Measurements from ENCODE around the gene STX4.

The STX4 gene

DNA sequence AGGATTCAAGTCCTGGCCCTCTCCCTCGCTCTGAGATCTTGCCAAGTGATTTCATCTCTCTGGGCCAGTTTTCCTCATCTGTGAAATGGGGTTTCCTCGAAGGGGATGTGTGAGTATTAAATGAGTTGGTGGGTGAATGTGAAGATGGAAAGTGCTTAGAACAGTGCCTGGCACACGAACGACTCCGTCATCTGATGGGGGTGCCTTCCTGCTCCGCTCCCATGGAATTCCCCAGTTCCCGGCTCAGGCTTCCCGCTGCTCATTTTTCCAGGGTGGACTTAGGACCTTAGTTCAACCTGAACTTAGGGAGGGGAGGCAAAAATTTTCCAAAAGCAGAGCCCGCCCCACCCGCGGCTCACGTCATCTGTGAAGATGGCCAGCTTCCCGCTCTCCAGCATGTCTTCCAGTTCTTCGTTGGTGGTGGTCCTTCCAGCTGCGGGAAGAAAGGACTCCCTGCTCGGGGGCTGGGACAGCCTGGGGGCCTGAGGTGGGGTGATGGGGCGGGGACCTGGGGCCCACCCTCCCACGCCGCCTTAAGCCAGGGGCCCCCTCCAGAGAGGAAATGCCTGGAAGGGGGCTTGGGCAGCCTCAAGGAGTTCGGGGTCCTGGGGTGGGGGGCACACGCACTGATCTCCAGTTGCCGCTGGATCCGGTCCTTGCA lies 36.9 kb upstream of the STX4 start:
- no peaks in the 10 kb centered on the region for H3K79me2 ChIP-seq (ENCODE audit: insufficient read depth, low read length)
- peak overlapping the region; percentile 42 for H3K4me2 ChIP-seq (ENCODE audit: low read depth, low read length, poor library complexity, severe bottlenecking)
- H3K27me3 ChIP-seq (ENCODE audit: low read length) = no peaks in the 10 kb centered on the region
- H3K9me3 ChIP-seq (ENCODE audit: insufficient read depth, low read length) = no peaks in the 10 kb centered on the region
- TF ChIP-seq, protein P1, sequence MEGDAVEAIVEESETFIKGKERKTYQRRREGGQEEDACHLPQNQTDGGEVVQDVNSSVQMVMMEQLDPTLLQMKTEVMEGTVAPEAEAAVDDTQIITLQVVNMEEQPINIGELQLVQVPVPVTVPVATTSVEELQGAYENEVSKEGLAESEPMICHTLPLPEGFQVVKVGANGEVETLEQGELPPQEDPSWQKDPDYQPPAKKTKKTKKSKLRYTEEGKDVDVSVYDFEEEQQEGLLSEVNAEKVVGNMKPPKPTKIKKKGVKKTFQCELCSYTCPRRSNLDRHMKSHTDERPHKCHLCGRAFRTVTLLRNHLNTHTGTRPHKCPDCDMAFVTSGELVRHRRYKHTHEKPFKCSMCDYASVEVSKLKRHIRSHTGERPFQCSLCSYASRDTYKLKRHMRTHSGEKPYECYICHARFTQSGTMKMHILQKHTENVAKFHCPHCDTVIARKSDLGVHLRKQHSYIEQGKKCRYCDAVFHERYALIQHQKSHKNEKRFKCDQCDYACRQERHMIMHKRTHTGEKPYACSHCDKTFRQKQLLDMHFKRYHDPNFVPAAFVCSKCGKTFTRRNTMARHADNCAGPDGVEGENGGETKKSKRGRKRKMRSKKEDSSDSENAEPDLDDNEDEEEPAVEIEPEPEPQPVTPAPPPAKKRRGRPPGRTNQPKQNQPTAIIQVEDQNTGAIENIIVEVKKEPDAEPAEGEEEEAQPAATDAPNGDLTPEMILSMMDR (IDR thresholded peaks at IDR 0.05; ENCODE audit: insufficient read depth, low read length, poor library complexity, severe bottlenecking) = no peak
- no peak for TF ChIP-seq EZH2phosphoT487 (conservative IDR thresholded peaks at IDR 0.05; ENCODE audit: low read length)
- H2AFZ ChIP-seq (ENCODE audit: low read depth, low read length, severe bottlenecking) = no peak overlapping the region
- no peak overlapping the region for H3K9ac ChIP-seq (ENCODE audit: low read length)
- H3K27ac ChIP-seq (ENCODE audit: low read depth, low read length) = no peak overlapping the region
- H3K36me3 ChIP-seq (ENCODE audit: low read length) = no peaks in the 10 kb centered on the region
- H3F3A ChIP-seq (ENCODE audit: insufficient read depth) = no peaks in the 10 kb centered on the region
- H3K9me2 ChIP-seq (replicated peaks; ENCODE audit: insufficient read depth, low read length) = no peaks in the 10 kb centered on the region
- no peaks in the 10 kb centered on the region for H4K20me1 ChIP-seq (ENCODE audit: low read depth, low read length)
- H3K4me3 ChIP-seq (ENCODE audit: insufficient read depth, low read length, poor library complexity, severe bottlenecking) = no peak overlapping the region

DNA sequence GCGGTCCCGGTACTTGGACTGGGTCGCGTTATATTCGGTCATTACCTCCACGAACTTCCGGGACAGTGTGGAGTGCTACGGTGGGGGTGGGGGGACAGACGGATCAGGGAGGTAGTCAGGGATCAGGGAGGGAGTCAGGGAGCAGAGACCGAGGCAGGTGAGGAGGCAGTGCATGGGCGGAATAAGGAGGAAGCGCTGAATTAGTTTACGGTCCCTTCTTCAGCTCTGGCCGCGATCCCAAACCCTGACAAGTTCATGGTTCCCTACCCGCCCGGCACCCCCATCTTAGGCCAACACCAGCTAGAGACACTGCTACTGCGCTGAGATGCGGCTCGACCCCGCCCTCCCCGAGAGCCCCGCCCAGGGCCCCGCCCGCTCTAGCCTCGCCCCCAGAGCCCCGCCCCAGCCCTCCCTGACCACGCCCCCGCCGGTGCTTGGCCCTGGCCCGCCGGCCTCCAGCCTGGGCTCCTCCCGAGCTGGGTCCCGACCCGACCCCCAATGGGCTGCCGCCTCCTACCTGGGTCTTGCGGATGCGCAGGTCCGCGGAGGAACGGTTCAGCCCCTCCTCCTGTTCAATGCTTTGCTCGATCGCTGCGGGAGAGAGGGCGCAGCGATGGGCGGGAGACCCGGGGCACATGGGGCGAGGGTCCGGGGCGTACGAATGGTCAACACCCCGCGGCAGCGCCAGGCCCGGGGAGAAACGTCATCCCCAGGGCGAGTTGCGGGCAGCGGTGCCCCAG lies 36.2 kb upstream of the STX4 start:
- peak overlapping the region; percentile 42 for H3K4me2 ChIP-seq (ENCODE audit: low read depth, low read length, poor library complexity, severe bottlenecking)
- no peaks in the 10 kb centered on the region for H3K79me2 ChIP-seq (ENCODE audit: insufficient read depth, low read length)
- H3K9me2 ChIP-seq (replicated peaks; ENCODE audit: insufficient read depth, low read length) = no peaks in the 10 kb centered on the region
- no peaks in the 10 kb centered on the region for H3F3A ChIP-seq (ENCODE audit: insufficient read depth)
- no peaks in the 10 kb centered on the region for H3K36me3 ChIP-seq (ENCODE audit: low read length)
- H3K9me3 ChIP-seq (ENCODE audit: insufficient read depth, low read length) = no peaks in the 10 kb centered on the region
- H2AFZ ChIP-seq (ENCODE audit: low read depth, low read length, severe bottlenecking) = no peak overlapping the region
- TF ChIP-seq, protein P1 (IDR thresholded peaks at IDR 0.05; ENCODE audit: insufficient read depth, low read length, poor library complexity, severe bottlenecking) = no peak
- TF ChIP-seq EZH2phosphoT487 (conservative IDR thresholded peaks at IDR 0.05; ENCODE audit: low read length) = no peak
- no peaks in the 10 kb centered on the region for H4K20me1 ChIP-seq (ENCODE audit: low read depth, low read length)
- no peak overlapping the region for H3K9ac ChIP-seq (ENCODE audit: low read length)
- no peak overlapping the region for H3K27ac ChIP-seq (ENCODE audit: low read depth, low read length)
- H3K4me3 ChIP-seq (ENCODE audit: insufficient read depth, low read length, poor library complexity, severe bottlenecking) = no peak overlapping the region
- H3K27me3 ChIP-seq (ENCODE audit: low read length) = no peaks in the 10 kb centered on the region

DNA sequence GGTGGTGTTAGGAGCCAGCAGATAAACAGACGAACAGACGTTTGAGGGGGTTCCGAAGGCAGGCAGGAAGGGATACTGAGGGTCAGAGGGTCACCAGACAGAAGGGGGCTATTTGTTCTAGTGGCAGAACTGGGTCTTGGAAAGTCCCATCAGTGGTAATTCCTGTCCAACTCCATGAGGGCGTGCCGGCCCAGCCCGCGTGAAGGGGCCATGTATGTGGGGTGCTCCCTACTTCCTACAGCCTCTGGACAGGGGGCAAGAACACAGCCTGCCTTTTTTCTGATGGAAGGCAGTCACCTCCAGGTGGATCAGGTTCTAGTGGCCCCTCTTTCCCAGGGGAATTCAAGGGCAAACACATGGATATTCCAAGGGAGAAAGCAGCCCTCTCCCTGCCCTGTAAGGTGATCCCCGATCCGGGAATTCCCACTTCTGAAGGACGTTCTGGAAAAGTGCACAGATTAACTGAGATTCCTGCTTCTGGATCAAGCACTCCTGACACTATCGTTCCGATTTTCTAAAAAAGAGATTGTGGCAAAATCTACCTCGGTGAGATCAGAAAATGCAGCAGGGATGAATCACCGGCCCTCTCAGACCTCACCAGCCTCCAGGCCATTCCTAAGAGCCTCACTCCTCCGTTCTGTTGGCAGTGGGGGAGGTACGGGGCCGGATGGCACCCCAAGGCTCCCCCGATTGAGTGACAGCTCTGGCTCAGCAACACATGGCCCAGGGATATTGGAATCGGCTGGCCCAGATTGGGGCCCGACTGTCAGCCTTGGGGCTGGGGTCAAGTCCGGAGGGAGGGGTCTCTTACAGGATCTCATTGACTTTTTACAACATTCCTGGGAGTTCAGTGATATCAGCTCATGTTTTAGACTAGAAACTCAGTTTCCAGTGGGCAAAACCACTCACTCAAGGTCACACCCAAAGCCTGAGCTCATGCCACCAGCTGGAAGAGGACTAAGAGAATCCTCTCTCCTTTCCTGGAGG lies 35.3 kb upstream of the STX4 start:
- H3K27me3 ChIP-seq (ENCODE audit: low read length) = no peaks in the 10 kb centered on the region
- H3K27ac ChIP-seq (ENCODE audit: low read depth, low read length) = no peak overlapping the region
- H3K36me3 ChIP-seq (ENCODE audit: low read length) = no peaks in the 10 kb centered on the region
- no peaks in the 10 kb centered on the region for H3F3A ChIP-seq (ENCODE audit: insufficient read depth)
- no peak for TF ChIP-seq EZH2phosphoT487 (conservative IDR thresholded peaks at IDR 0.05; ENCODE audit: low read length)
- TF ChIP-seq, protein P1 (IDR thresholded peaks at IDR 0.05; ENCODE audit: insufficient read depth, low read length, poor library complexity, severe bottlenecking) = no peak
- H3K79me2 ChIP-seq (ENCODE audit: insufficient read depth, low read length) = no peaks in the 10 kb centered on the region
- H3K4me3 ChIP-seq (ENCODE audit: insufficient read depth, low read length, poor library complexity, severe bottlenecking) = no peak overlapping the region
- no peak overlapping the region for H3K4me2 ChIP-seq (ENCODE audit: low read depth, low read length, poor library complexity, severe bottlenecking)
- H3K9ac ChIP-seq (ENCODE audit: low read length) = no peak overlapping the region
- H2AFZ ChIP-seq (ENCODE audit: low read depth, low read length, severe bottlenecking) = no peak overlapping the region
- no peaks in the 10 kb centered on the region for H3K9me2 ChIP-seq (replicated peaks; ENCODE audit: insufficient read depth, low read length)
- H3K9me3 ChIP-seq (ENCODE audit: insufficient read depth, low read length) = no peaks in the 10 kb centered on the region
- H4K20me1 ChIP-seq (ENCODE audit: low read depth, low read length) = no peaks in the 10 kb centered on the region

Measured in SU-DHL-6 (cell line).